ENCODE results near the gene SYNE2. TPM values are rescaled to one million over a fixed set of nuclear protein-coding genes. Genes with fewer than 3 reads are reported as not detected.

Gene SYNE2
- total and polyA plus RNA-seq, 2 donors (not counting 3 experiments of a cell fraction or from before 2014, with no cell fraction given) = 16.0 to 53.7 TPM

DNA sequence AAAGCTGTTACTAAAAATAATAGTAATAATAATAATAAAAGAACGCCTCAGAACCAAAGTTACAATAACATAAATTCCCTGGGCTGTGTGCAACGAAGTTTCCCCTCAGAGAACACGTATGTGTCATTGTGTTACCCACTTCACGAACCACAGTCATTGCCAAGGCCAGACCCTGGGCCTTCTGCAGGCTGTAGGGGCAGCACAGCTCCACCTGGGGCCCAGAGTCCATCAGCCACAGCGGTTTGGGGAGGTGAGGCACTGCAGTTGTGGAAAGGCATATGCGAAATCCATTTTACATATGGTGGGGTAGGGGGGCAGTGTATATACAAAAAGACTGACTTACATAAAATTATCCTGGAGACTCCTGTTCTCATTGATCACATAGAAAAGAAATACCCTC is 385.2 kb downstream of the SYNE2 start:
- intact Hi-C loops (cut with micrococcal nuclease) = no loop called here
- Histone ChIP-seq H3K27ac (ENCODE audit: insufficient read depth, low read depth, low read length) (no peak overlapping the region), H3K9ac (replicated peaks; ENCODE audit: extremely low read depth, insufficient read depth, low read length) (no peak overlapping the region), H3K9me1 (replicated peaks; ENCODE audit: control insufficient read depth, extremely low read depth, insufficient read depth, low read length) (no peaks in the 10 kb centered on the region), H3K36me3 (ENCODE audit: control insufficient read depth in 2 of 2, extremely low read depth in 1 of 2, insufficient read depth in 2 of 2, low read length in 2 of 2) (no peaks in the 10 kb centered on the region), H3K4me2 (ENCODE audit: insufficient read depth, low read length) (no peak overlapping the region), H4K20me1 (replicated peaks; ENCODE audit: control insufficient read depth, extremely low read depth, insufficient read depth, low read length) (no peaks in the 10 kb centered on the region), H2AFZ (ENCODE audit: low read depth, low read length) (no peak overlapping the region), H3K4me3 (replicated peaks in 1 of 3; ENCODE audit: insufficient read depth in 1 of 3, low read depth in 1 of 3, low read length in 3 of 3) (no peak overlapping the region), H3K4me1 (ENCODE audit: control insufficient read depth, extremely low read depth, insufficient read depth, low read length) (peaks cover 8% of the 10 kb centered on the region), H3K79me2 (ENCODE audit: control insufficient read depth, insufficient read depth, low read length) (no peaks in the 10 kb centered on the region), H3K27me3 (ENCODE audit: control insufficient read depth in 2 of 2, insufficient read depth in 2 of 2, low read length in 2 of 2) (no peaks in the 10 kb centered on the region), H3K9me3 (replicated peaks; ENCODE audit: control insufficient read depth, insufficient read depth, low read length) (no peaks in the 10 kb centered on the region)
- FAIRE-seq = no peak
- no TSS peak for BruUV-seq (replicated peaks)
- dilution Hi-C loops (cut with MboI; ENCODE audit: extremely low pct_ligation_motif_present, low sequenced_read_pairs) = no loop called here
- no peak for DNase-seq (ENCODE audit: low read depth, low spot score)
- ChIA-PET CTCF (no interaction called here), POLR2A (no interaction called here)
- TF ChIP-seq, protein P1, sequence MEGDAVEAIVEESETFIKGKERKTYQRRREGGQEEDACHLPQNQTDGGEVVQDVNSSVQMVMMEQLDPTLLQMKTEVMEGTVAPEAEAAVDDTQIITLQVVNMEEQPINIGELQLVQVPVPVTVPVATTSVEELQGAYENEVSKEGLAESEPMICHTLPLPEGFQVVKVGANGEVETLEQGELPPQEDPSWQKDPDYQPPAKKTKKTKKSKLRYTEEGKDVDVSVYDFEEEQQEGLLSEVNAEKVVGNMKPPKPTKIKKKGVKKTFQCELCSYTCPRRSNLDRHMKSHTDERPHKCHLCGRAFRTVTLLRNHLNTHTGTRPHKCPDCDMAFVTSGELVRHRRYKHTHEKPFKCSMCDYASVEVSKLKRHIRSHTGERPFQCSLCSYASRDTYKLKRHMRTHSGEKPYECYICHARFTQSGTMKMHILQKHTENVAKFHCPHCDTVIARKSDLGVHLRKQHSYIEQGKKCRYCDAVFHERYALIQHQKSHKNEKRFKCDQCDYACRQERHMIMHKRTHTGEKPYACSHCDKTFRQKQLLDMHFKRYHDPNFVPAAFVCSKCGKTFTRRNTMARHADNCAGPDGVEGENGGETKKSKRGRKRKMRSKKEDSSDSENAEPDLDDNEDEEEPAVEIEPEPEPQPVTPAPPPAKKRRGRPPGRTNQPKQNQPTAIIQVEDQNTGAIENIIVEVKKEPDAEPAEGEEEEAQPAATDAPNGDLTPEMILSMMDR (IDR thresholded peaks at IDR 0.05; ENCODE audit: extremely low read depth in 1 of 2, insufficient read depth in 1 of 2, low read depth in 1 of 2, low read length in 2 of 2) = no peak
- no peak for TF ChIP-seq JUN (IDR thresholded peaks at IDR 0.05; ENCODE audit: borderline replicate concordance, insufficient read depth, insufficient read length, low read depth)
- TF ChIP-seq MYC (IDR thresholded peaks at IDR 0.05; ENCODE audit: low read depth, low read length) = no peak
- TF ChIP-seq GATA2 (IDR thresholded peaks at IDR 0.05; ENCODE audit: insufficient read depth, insufficient read length, low read depth, low read length) = no peak
- no peak for TF ChIP-seq POLR2A (IDR thresholded peaks at IDR 0.05; ENCODE audit: low read depth, low read length)
- TF ChIP-seq POLR2AphosphoS5 (IDR thresholded peaks at IDR 0.05; ENCODE audit: insufficient read depth, low read depth, low read length) = no peak
- no peak for TF ChIP-seq EZH2 (IDR thresholded peaks at IDR 0.05; ENCODE audit: borderline replicate concordance, low read depth, low read length, severe bottlenecking)
- TF ChIP-seq, protein P2, sequence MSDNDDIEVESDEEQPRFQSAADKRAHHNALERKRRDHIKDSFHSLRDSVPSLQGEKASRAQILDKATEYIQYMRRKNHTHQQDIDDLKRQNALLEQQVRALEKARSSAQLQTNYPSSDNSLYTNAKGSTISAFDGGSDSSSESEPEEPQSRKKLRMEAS (IDR thresholded peaks at IDR 0.05; ENCODE audit: insufficient read depth, insufficient read length) = no peak
- no peak for TF ChIP-seq FOS (IDR thresholded peaks at IDR 0.05; ENCODE audit: borderline replicate concordance, insufficient read depth, low read length)

Data from endothelial cell of umbilical vein (primary cell).